H1 (cell line): Measurements from ENCODE around the gene LSM4. TPM values are rescaled to one million over a fixed set of nuclear protein-coding genes. Genes with fewer than 3 reads are reported as not detected.

ENCODE experiments used
- CTCF ChIA-PET: fragments of 300-600 bp; sonication (Branson Sonifier 250); formaldehyde crosslinking; loops from one replicate; lab custom pipeline; 2021; ENCODE audit not compliant: partially characterized antibody; lab: Charles Lee
- POLR2A ChIA-PET: fragments of 300-600 bp; sonication (Branson Sonifier 250); formaldehyde crosslinking; loops from one replicate; lab custom pipeline; 2021; ENCODE audit warnings: inconsistent platforms; ENCODE audit not compliant: partially characterized antibody; lab: Charles Lee
- DNase-seq, 2 experiments: peaks; one replicate each; pipeline versions ENCODE4 v3.0.0 to v3.0.0-alpha.2; 2010 to 2022; ENCODE audit warnings: low spot score in 2 of 2, low read depth in 1 of 2, mixed read lengths in 1 of 2
- FAIRE-seq: peaks from 2 replicates; lab custom pipeline; 2011; peaks lifted over from hg19 to GRCh38; lab: Jason Lieb, UNC
- H2AFZ ChIP-seq: 2 replicates; pipeline ENCODE4 v1.8.1; 2012; ENCODE audit warnings: low read length, inconsistent platforms
- H2AK5ac ChIP-seq: 2 replicates; pipeline ENCODE4 v1.6.1; 2013; ENCODE audit warnings: low read depth, low read length
- H2BK120ac ChIP-seq: replicated peaks from 2 replicates; pipeline ENCODE3; 2013; ENCODE audit warnings: low read depth, low read length, inconsistent platforms
- H2BK12ac ChIP-seq: 2 replicates; pipeline ENCODE4 v1.6.1; 2013; ENCODE audit warnings: low read depth, low read length
- H2BK15ac ChIP-seq: 2 replicates; pipeline ENCODE4 v1.6.1; 2013; ENCODE audit warnings: low read length
- H2BK20ac ChIP-seq: 2 replicates; pipeline ENCODE4 v1.6.1; 2013; ENCODE audit warnings: low read length
- H2BK5ac ChIP-seq: 2 replicates; pipeline ENCODE4 v1.6.1; 2013; ENCODE audit warnings: low read depth, low read length
- H3K14ac ChIP-seq: 2 replicates; pipeline ENCODE4 v1.6.1; 2013; ENCODE audit warnings: inconsistent platforms; ENCODE audit not compliant: insufficient read length
- H3K18ac ChIP-seq: 2 replicates; pipeline ENCODE4 v1.6.1; 2013; ENCODE audit warnings: low read length; ENCODE audit errors: extremely low read depth
- H3K23ac ChIP-seq: 2 replicates; pipeline ENCODE4 v1.6.1; 2013; ENCODE audit warnings: inconsistent platforms; ENCODE audit not compliant: insufficient read length
- H3K23me2 ChIP-seq: 2 replicates; pipeline ENCODE4 v1.6.1; 2013; ENCODE audit warnings: low read depth, low read length
- H3K27ac ChIP-seq: 2 replicates; pipeline ENCODE4 v1.6.1; 2011; ENCODE audit warnings: low read depth, low read length, inconsistent platforms
- H3K27me3 ChIP-seq, 4 experiments: replicated peaks in 1 of 4; 1 replicate in 1 of 4; 2 replicates in 3 of 4; pipeline versions ENCODE4 v1.6.1 to v1.8.1; 2011 to 2013; ENCODE audit warnings: low read length in 3 of 4, mild to moderate bottlenecking in 3 of 4, inconsistent platforms in 2 of 4, mixed read lengths in 2 of 4, moderate library complexity in 1 of 4; ENCODE audit not compliant: control insufficient read depth in 3 of 4, insufficient read depth in 3 of 4; ENCODE audit errors: extremely low read depth in 1 of 4
- H3K36me3 ChIP-seq, 4 experiments: 2 replicates each; pipeline versions ENCODE4 v1.6.1 to v1.8.1; 2011 to 2013; ENCODE audit warnings: mild to moderate bottlenecking in 4 of 4, low read length in 3 of 4, moderate library complexity in 2 of 4, control low read depth in 1 of 4, inconsistent platforms in 1 of 4; ENCODE audit not compliant: insufficient read depth in 4 of 4, control insufficient read depth in 2 of 4
- H3K4ac ChIP-seq: replicated peaks from 2 replicates; pipeline ENCODE3; 2013; ENCODE audit warnings: low read length, low read depth, mixed read lengths, inconsistent platforms; ENCODE audit not compliant: insufficient read length
- H3K4me1 ChIP-seq, 4 experiments: replicated peaks in 1 of 4; 1 replicate in 1 of 4; 2 replicates in 3 of 4; pipeline versions ENCODE4 v1.6.1 to v1.8.1; 2011 to 2013; ENCODE audit warnings: low read length in 3 of 4, inconsistent platforms in 2 of 4, mixed read lengths in 1 of 4; ENCODE audit not compliant: insufficient read depth in 4 of 4, control insufficient read depth in 3 of 4
- H3K4me2 ChIP-seq, 2 experiments: 2 replicates each; pipeline versions ENCODE4 v1.6.1 to v1.8.1; 2011 to 2013; ENCODE audit warnings: low read depth in 2 of 2, low read length in 2 of 2, control low read depth in 1 of 2, inconsistent platforms in 1 of 2, mild to moderate bottlenecking in 1 of 2; ENCODE audit not compliant: insufficient read depth in 1 of 2
- H3K4me3 ChIP-seq, 4 experiments: fragments of 200-600, 300-600 bp in 1 of 4; sonication (generic), shearing (Covaris generic), sonication (Bioruptor Twin) in 1 of 4; 2 replicates each; pipeline versions ENCODE4 v1.5.1 to v1.8.1; 2011 to 2016; ENCODE audit warnings: low read length in 4 of 4, low read depth in 3 of 4, control low read depth in 2 of 4, inconsistent platforms in 2 of 4, mild to moderate bottlenecking in 2 of 4, mixed read lengths in 1 of 4, moderate library complexity in 1 of 4; ENCODE audit not compliant: insufficient read depth in 2 of 4; ENCODE audit errors: extremely low read depth in 1 of 4
- H3K56ac ChIP-seq: replicated peaks from 2 replicates; pipeline ENCODE3; 2013; ENCODE audit warnings: low read depth, mild to moderate bottlenecking, mixed read lengths, low read length, inconsistent platforms; ENCODE audit not compliant: insufficient read length
- H3K79me1 ChIP-seq: 2 replicates; pipeline ENCODE4 v1.6.1; 2013; ENCODE audit warnings: low read depth, low read length, control low read depth
- H3K79me2 ChIP-seq, 2 experiments: 2 replicates each; pipeline versions ENCODE4 v1.6.1 to v1.8.1; 2012 to 2013; ENCODE audit warnings: low read length in 2 of 2, mild to moderate bottlenecking in 2 of 2, inconsistent platforms in 1 of 2; ENCODE audit not compliant: insufficient read depth in 2 of 2, control insufficient read depth in 1 of 2
- H3K9ac ChIP-seq, 4 experiments: replicated peaks in 1 of 4; 1 replicate in 1 of 4; 2 replicates in 3 of 4; pipeline versions ENCODE4 v1.6.1 to v1.8.1; 2011 to 2013; ENCODE audit warnings: low read depth in 3 of 4, low read length in 3 of 4, control low read depth in 2 of 4, mild to moderate bottlenecking in 2 of 4, moderate library complexity in 2 of 4, inconsistent platforms in 1 of 4; ENCODE audit errors: extremely low read depth in 1 of 4
- H3K9me3 ChIP-seq, 2 experiments: 2 replicates each; pipeline versions ENCODE4 v1.6.1 to v1.8.1; 2012 to 2013; ENCODE audit warnings: mild to moderate bottlenecking in 2 of 2, moderate library complexity in 2 of 2, control low read depth in 1 of 2, inconsistent platforms in 1 of 2, low read depth in 1 of 2, low read length in 1 of 2, mixed read lengths in 1 of 2; ENCODE audit not compliant: insufficient read depth in 2 of 2
- H4K20me1 ChIP-seq, 2 experiments: replicated peaks in 1 of 2; 2 replicates each; pipeline versions ENCODE3 to v1.8.1; 2011 to 2013; ENCODE audit warnings: inconsistent platforms in 2 of 2, low read length in 2 of 2, mild to moderate bottlenecking in 1 of 2; ENCODE audit not compliant: insufficient read depth in 2 of 2, control insufficient read depth in 1 of 2
- H4K5ac ChIP-seq: 2 replicates; pipeline ENCODE4 v1.6.1; 2013; ENCODE audit warnings: low read length, low read depth, mixed read lengths, inconsistent platforms; ENCODE audit not compliant: insufficient read length
- H4K8ac ChIP-seq: 2 replicates; pipeline ENCODE4 v1.8.0; 2013; ENCODE audit warnings: mild to moderate bottlenecking, moderate library complexity, low read length, inconsistent platforms; ENCODE audit not compliant: insufficient read depth; ENCODE audit errors: extremely low read depth
- H4K91ac ChIP-seq: replicated peaks from 2 replicates; pipeline ENCODE3; 2013; ENCODE audit warnings: low read length, mixed read lengths, inconsistent platforms; ENCODE audit not compliant: insufficient read length
- ASH2L ChIP-seq: fragments of 200-600, 300-600 bp; sonication (generic); IDR thresholded peaks from one replicate; pipeline ENCODE4 v1.7.1; 2017; ENCODE audit warnings: low read length
- CREB1 ChIP-seq: IDR thresholded peaks from 2 replicates; pipeline ENCODE4 v1.6.1; 2012; ENCODE audit warnings: inconsistent platforms
- MAX ChIP-seq: IDR thresholded peaks from 2 replicates; pipeline ENCODE4 v1.6.1; 2012; ENCODE audit warnings: inconsistent platforms
- TBP ChIP-seq: IDR thresholded peaks from 2 replicates; pipeline ENCODE4 v1.6.1; 2011; ENCODE audit warnings: low read depth, low read length, improper control_type of control experiment
- WGBS, 2 experiments: shearing (Covaris generic) in 1 of 2; methylation state at CpG; one replicate each; pipeline versions ENCODE4 v1.1.6 to v1.1.7; 2013 to 2015; ENCODE audit warnings: low lambda C conversion rate in 2 of 2, mixed read lengths in 2 of 2, inconsistent platforms in 1 of 2, low coverage in 1 of 2, missing lambda C conversion rate in 1 of 2; ENCODE audit not compliant: insufficient replicate concordance in 2 of 2, insufficient coverage in 1 of 2, insufficient read length in 1 of 2; ENCODE audit errors: extremely low coverage in 1 of 2, missing lambda C conversion rate in 1 of 2; 5-methylcytosine and 5-hydroxymethylcytosine counted together
- polyA plus RNA-seq, 7 experiments: library from polyadenylated mRNA; depleted of rRNA in 3 of 7; stranded (reverse) in 5 of 7; unstranded in 2 of 7; fragments of >200 nt in 5 of 7; fragments of 200-250 nt in 2 of 7; gene quantifications; 1 replicate in 5 of 7; 2 replicates in 1 of 7; 4 replicates in 1 of 7; pipeline versions ENCODE4 v1.2.1 to v1.2.3, GENCODE V29; 2011 to 2013; ENCODE audit warnings: missing spikeins in 2 of 7, mixed read lengths in 2 of 7
- total RNA-seq: library from RNA; stranded (reverse); fragmentation: NEBNext Ultra II Directional; extraction: Animal tissue kit (Norgen Biotek cat#: 25700); gene quantifications from 2 replicates; pipeline ENCODE4 v1.2.1, GENCODE V29; 2021

Gene LSM4
- total and polyA plus RNA-seq, 2 of the 8 experiments (the other 6 are each of a cell fraction or from before 2014, with no cell fraction given): 302 to 319 TPM

- Histone ChIP-seq H3K18ac (no peak overlapping the region), H2BK15ac (no peak overlapping the region), H3K23ac (no peak overlapping the region), H2AK5ac (no peak overlapping the region), H3K4me3 (no peak overlapping the region), H4K20me1 (peaks cover 0 to 15% of the 10 kb centered on the region in 2 experiments), H3K9me3 (no peaks in the 10 kb centered on the region), H2BK120ac (no peak overlapping the region), H3K56ac (no peak overlapping the region), H2BK5ac (no peak overlapping the region), H4K91ac (no peak overlapping the region), H3K27ac (no peak overlapping the region), H4K8ac (no peak overlapping the region), H2BK20ac (no peak overlapping the region), H2BK12ac (no peak overlapping the region), H3K4me2 (no peak overlapping the region), H3K36me3 (peaks cover 15 to 70% (median 46%) of the 10 kb centered on the region in 4 experiments), H3K9ac (no peak overlapping the region), H3K27me3 (no peaks in the 10 kb centered on the region), H4K5ac (no peak overlapping the region), H3K23me2 (no peaks in the 10 kb centered on the region), H3K79me1 (peaks cover 2% of the 10 kb centered on the region; the same call in 1 of the 2 replicates), H3K4me1 (no peaks in the 10 kb centered on the region; a peak in 2 of 7 replicates), H3K14ac (no peak overlapping the region), H3K4ac (no peak overlapping the region), H2AFZ (no peak overlapping the region), H3K79me2 (peaks cover 0 to 7% of the 10 kb centered on the region in 2 experiments; a peak in 1 of 4 replicates)
- TF ChIP-seq CREB1 (no peak), TBP (no peak), MAX (no peak), ASH2L (no peak)
- ChIA-PET POLR2A (interaction anchor here (1.1 to 13.8 kb wide), 5 partner anchors 9 to 53 kb away, joined by 3 to 200 read pairs (median 4); partner anchors contain the start of genes JUND and LSM4), CTCF (interaction anchor here (0.6 to 13.7 kb wide), 8 partner anchors 9 to 215 kb away, joined by 3 to 242 read pairs (median 4); partner anchors contain the start of genes IQCN, JUND and SSBP4)
- DNase-seq: no peak
- WGBS, 2 experiments: 90% methylated on average over 11 of the region's 11 CpGs; no CpG with 5 or more reads in 1 of the 2 experiments
- FAIRE-seq: no peak
Observed at GRCh38 chr19:18312092-18312534, 10.8 kb downstream of the LSM4 start.
